GM19043 (cell line): Measurements from ENCODE around the gene ARHGEF28.

Source experiments
- ATAC-seq: cut with Tn5 transposase; IDR thresholded peaks from one replicate; pipeline ENCODE4 v1.9.1; 2021; ENCODE audit warnings: low read depth; ENCODE audit not compliant: unreplicated experiment

The ARHGEF28 gene

DNA sequence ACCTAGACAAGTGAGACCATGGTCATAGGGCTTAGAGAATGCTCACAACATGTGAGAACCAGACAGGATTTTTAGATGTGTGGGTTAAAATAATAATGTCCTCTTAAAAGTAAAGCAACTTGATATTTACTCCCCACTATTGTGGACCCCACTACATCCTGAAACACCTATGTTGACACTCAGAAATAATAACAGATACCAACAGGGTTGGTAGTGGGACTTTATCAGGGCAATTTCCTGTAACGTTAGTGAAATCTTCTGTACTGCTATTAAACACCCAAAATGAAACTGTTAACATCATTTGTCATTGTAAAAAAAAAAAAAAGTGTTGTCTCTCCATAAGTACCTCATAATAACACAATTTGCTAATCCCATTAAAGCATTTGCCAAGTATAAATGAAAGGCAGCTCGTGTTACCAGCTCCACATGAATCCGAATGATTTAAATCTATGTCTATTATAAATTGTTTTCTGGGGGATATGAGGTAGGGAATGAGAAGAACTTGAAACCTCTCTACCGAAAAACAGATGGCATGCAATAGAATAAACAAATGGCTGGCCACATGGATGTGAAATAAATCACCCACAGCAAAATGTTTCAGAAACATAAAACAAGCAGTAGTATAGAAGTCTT, 285.9 kb downstream of the ARHGEF28 start:
- no peak for ATAC-seq

GRCh38 chr5:73912821-73913271, 286.9 kb downstream of the ARHGEF28 start:
- no peak for ATAC-seq

DNA sequence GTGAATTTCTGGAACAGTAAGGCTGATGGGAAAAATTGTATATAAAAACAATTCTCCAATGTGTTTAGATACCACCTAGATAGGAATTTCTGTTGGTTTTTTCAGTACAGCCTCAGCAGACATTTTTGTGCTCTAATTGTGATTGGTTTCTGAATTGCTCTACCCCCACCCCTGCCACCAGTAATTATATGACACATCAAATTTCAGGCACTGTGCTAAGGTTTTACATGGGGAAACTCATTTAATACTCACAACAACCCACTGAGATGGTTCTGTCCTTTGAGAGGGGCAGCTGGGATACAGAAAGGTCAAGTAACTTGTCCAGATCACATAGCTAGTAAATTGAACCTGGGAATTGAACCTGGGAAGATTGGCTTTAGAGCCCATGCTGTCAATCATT, 288.0 kb downstream of the ARHGEF28 start:
- no peak for ATAC-seq

GRCh38 chr5:73915345-73915744, 289.3 kb downstream of the ARHGEF28 start:
- no peak for ATAC-seq

GRCh38 chr5:73917433-73917832, 291.4 kb downstream of the ARHGEF28 start:
- ATAC-seq: no peak

GRCh38 chr5:73917891-73918290, 291.9 kb downstream of the ARHGEF28 start:
- ATAC-seq: no peak

DNA sequence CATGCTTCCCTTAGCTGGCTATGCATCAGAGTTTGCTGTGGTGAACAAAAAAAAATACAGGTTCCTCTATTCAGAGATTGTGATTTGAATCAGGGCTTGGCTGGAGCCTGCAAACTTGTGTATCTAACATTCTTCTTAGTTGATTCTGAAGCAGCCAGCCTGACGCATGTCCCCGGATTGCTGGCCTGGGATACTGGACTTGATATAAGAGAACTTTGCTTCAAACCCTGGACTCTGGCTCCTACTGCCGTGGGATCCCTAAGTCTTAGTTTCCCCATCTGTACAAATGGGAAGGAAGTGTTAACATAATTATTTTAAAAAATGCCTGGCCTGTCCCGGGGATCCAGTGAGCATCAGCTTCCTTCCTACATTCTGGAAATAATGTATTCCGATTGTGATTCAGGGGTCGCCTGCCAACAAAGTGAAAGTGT, 292.8 kb downstream of the ARHGEF28 start:
- ATAC-seq: no peak

- no peak for ATAC-seq
These were observed 295.7 kb downstream of the ARHGEF28 start for GRCh38 chr5:73921741-73922140.

DNA sequence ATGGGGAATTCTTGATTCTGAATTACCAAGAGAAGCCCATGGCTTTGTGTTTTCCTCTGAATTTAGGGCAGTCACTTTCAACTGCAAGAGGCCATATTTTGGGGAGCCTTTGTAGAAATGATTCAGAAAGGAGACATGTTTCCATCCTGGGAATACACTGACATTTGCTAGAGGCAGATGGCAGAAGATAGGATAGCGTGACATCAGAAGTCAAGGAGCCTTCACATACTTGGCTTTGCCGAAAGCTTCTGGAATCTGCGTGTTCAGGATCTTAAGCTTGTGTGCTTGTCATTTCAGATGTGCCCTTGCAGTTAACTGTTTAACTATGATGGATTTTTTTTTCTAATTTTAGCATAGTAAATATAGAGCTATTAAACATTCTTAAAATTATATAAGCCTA, 296.2 kb downstream of the ARHGEF28 start:
- ATAC-seq: no peak

DNA sequence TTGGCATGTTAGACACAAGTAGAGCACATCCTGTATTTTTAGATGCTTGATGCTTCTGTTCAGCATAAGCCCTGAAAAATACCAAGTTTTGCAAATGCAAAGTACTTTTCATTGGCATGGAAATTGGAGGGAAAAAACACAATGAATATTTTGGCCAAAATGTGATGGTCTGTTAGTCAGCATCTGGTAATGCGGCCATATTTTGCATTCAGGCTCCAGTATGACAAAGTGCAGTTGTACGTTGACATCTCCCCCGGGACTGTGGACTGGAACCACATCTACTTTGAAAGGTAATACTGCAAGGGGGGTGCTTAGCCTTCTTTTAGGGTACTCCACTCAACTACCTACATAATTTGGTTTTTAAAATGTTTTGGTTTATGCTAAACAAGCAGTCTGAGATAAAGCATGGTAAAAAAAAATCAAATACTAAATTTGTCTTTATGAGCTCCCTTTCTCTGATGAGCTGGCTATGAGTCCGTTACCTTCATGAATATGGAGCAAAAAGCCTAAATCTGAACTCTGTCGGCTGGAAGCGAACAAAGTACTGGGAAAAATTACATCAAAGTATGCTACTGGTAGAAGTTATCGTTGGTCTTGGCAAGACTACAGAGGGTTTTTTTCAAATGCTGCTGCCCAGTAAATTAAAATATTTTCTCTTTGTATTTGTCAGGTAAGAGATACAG, 297.0 kb downstream of the ARHGEF28 start:
- ATAC-seq: no peak

DNA sequence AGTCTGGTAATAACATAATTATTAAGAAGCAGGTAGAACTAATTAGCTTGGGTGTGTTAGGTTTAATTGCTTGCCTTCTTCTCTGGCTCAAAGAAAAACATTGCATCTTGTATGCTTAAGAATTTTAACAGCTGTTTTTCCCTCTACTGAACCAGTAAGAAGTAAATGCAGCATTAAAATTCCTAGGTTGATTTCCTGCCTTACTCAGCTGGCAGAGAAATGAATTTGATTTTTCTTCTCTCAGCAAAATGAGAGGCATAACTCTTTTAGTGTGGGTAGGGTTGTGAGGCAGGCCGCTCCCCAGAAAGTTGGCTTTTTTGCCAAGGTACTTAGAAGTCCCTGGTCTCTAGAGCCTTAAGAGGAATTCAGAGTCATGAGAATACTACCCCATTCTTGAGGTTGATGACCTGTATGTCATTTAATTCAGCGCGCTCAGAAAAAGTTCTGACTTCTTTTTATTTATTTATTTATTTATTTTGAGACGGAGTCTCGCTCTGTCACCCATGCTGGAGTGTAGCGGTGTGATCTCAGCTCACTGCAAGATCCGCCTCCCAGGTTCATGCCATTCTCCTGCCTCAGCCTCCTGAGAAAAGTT, 302.6 kb downstream of the ARHGEF28 start:
- no peak for ATAC-seq

DNA sequence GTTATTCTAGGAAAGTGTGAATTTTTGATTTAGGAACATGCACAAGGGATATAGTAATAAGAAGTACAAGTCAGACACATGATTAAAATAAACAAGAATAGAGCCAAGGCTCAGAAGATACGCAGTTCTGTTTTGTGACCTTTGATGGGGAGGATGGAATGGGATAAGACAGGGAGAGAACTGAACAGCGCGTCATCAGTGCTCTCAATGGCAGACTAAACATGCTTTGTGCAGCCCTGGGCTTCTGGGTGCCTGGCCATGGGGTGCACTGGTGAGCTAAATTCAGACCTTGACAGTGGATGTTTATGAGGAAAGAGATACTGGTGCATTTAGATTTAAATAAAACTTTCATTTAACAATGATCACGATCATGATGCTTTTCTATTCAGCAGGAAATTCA, 309.7 kb downstream of the ARHGEF28 start:
- ATAC-seq: no peak

DNA sequence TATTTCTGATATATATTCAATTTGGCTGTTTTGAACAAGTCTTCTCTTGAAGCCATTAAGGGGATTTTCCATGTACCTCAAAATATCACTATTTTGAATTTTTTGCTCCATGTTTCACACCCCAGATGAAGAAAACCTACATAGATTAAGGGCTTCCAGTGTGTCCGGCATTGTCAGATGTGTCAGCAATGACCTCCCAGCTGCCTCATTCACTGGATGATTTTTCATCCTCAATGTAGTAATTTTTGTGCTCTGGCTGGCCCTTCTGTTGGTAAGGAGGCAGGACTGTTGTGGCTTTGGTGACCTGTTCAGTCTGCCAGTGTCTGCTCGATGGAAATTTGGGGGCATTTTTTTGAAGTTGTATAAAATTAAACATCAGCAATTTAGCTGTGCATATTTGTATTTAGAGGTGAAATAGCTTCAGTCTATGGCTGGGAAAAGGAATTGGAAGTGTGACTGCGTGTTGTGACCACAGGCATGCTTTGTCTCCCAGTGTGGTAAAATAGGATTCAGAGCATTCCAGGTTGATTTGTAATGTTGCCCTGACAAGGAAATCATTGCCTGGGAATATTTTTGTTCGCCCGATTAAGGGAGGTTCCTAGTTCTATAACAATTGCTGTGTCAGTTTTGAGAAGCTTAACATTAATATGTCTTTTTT, 312.4 kb downstream of the ARHGEF28 start:
- no peak for ATAC-seq

- no peak for ATAC-seq
These were observed 312.9 kb downstream of the ARHGEF28 start for GRCh38 chr5:73938938-73939320.

GRCh38 chr5:73939557-73939956, 313.6 kb downstream of the ARHGEF28 start:
- ATAC-seq: no peak

DNA sequence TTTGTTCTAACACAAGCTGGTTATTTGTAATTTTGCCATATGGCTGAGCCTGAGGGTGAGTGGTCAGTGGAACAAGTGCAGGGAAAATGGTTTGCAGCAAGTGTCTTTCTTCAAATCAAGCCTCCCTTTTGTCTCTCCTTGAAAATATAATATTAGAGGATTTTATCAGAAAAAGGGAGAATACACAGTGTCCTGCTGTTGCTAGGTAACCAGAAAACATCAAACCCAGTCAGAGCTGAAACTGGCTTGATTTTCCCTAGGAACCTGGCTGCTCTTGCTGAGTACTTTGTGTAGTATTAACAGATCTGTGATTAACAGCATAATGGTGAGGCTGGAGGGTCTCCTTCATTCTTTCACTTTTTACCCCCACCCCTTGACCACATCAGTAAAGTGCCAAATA, 314.0 kb downstream of the ARHGEF28 start:
- no peak for ATAC-seq

- no peak for ATAC-seq
These were observed 314.8 kb downstream of the ARHGEF28 start for GRCh38 chr5:73940801-73941200.

DNA sequence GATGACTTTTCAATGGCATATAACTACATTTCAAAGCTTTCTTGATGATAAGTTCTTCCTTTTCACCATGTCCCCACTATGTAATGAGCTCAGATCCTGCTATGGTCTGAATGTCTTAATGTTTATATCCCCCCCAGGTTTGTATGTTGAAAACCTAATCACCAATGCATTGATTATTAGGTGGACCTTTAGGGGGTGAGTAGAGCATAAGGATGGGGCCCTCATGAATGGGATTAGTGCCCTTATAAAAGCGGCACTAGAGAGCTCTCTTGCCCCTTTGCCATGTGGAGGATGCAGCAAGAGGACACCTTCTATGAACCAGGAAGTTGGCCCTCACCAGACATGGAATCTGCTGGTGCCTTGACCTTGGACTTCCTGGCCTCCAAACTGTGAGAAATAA, 316.8 kb downstream of the ARHGEF28 start:
- ATAC-seq: no peak

DNA sequence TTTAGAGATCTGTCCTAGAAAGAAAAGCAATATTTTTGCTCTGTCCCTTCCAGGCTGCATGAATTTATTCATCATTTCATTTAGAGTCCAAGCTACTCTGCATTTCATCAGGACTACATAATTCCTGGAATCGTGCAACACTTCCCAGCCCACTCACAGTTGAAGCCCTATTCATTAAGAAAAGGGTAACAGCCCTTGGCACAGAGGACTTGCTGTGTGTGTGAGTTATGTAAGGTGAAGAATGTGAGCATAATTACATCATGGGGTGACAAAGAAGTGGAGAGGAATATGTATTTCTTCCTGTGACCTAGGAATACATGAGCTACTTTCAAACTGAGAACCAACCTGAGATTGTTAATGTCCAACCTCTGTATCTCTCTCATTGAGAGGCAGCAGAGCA, 317.4 kb downstream of the ARHGEF28 start:
- ATAC-seq: no peak

- ATAC-seq: no peak
These were observed 318.6 kb downstream of the ARHGEF28 start for GRCh38 chr5:73944581-73944980.

DNA sequence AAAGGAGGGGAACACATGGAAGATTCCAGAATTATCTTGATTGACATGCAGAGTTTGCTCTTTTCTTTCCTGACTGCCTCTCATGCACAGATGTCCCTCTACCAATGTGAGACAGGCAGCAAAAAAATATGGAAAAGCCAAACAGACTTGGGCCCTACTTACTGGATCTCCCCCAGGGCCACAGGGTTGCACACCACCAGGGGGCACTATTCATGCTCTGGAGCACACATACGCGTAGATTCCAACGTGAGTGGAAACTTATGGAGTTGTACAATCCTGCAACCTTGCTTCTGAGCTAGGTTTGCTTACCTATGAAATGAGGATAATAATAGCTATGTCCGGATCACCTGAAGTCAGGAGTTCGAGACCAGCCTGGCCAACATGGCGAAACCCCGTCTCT, 319.5 kb downstream of the ARHGEF28 start:
- no peak for ATAC-seq
